NB4 (cell line): ENCODE results near the gene ASPHD2.
A peak's percentile ranks its signal among the peaks of the same experiment; 100 is the strongest.
"Not testable (repeated sequence)": the region's sequence is repeated elsewhere in the genome, so short reads cannot be mapped to it uniquely, and the experiment has no call there.

ENCODE experiments used
- DNase-seq: peaks from one replicate; pipeline ENCODE4 v3.0.0; 2010; ENCODE audit warnings: low read depth
- H3K4me3 ChIP-seq: one replicate; pipeline ENCODE4 v1.5.1; 2011; ENCODE audit warnings: mild to moderate bottlenecking, low read depth, low read length, moderate library complexity
- CTCF ChIP-seq: IDR thresholded peaks from one replicate; pipeline ENCODE4 v1.5.1; 2012; ENCODE audit warnings: low read depth, low read length
- MAX ChIP-seq: IDR thresholded peaks from 2 replicates; pipeline ENCODE4 v1.6.1; 2011; ENCODE audit warnings: low read depth, low read length
- MYC ChIP-seq: IDR thresholded peaks from 2 replicates; pipeline ENCODE4 v1.6.1; 2011; ENCODE audit warnings: low read depth, low read length
- POLR2A ChIP-seq: IDR thresholded peaks from 2 replicates; pipeline ENCODE4 v1.6.1; 2011; ENCODE audit warnings: mild to moderate bottlenecking; ENCODE audit not compliant: insufficient read length; ENCODE audit errors: extremely low read depth

ASPHD2 gene

GRCh38 chr22:26398741-26399153, 30.3 kb upstream of the ASPHD2 start:
- TF ChIP-seq CTCF (peak; percentile 68), MAX (no peak)
- H3K4me3 ChIP-seq = no peak overlapping the region
- peak; percentile 70 for DNase-seq

- DNase-seq = no peak
- H3K4me3 ChIP-seq = no peak overlapping the region
- TF ChIP-seq MYC (no peak), CTCF (no peak), POLR2A (no peak), MAX (no peak)
Measured at GRCh38 chr22:26399289-26399688, 29.8 kb upstream of the ASPHD2 start.

GRCh38 chr22:26401726-26402125, 27.3 kb upstream of the ASPHD2 start:
- DNase-seq = no peak
- no peak for TF ChIP-seq MYC
- no peak for TF ChIP-seq MAX
- TF ChIP-seq POLR2A = no peak
- no peak for TF ChIP-seq CTCF
- no peak overlapping the region for H3K4me3 ChIP-seq

- H3K4me3 ChIP-seq = no peak overlapping the region
- peak; percentile 91 for DNase-seq
- no peak for TF ChIP-seq POLR2A
- no peak for TF ChIP-seq CTCF
- TF ChIP-seq MAX = peak; percentile 38; the same call in 1 of the 2 replicates
- TF ChIP-seq MYC = peak; percentile 42; the same call in 1 of the 2 replicates
Measured at GRCh38 chr22:26404851-26405421, 24.1 kb upstream of the ASPHD2 start.

- H3K4me3 ChIP-seq = no peak overlapping the region
- TF ChIP-seq MAX = no peak
- TF ChIP-seq POLR2A = no peak
- no peak for TF ChIP-seq CTCF
- no peak for TF ChIP-seq MYC
- DNase-seq = no peak
Measured at GRCh38 chr22:26406118-26406517, 22.9 kb upstream of the ASPHD2 start.

- not testable (repeated sequence) for DNase-seq, H3K4me3 ChIP-seq
Measured at GRCh38 chr22:26408562-26409220, 20.4 kb upstream of the ASPHD2 start.
